Measurements from ENCODE around the gene FUCA2.
"Not testable (repeated sequence)": the region's sequence is repeated elsewhere in the genome, so short reads cannot be mapped to it uniquely, and the experiment has no call there.

The FUCA2 gene

DNA sequence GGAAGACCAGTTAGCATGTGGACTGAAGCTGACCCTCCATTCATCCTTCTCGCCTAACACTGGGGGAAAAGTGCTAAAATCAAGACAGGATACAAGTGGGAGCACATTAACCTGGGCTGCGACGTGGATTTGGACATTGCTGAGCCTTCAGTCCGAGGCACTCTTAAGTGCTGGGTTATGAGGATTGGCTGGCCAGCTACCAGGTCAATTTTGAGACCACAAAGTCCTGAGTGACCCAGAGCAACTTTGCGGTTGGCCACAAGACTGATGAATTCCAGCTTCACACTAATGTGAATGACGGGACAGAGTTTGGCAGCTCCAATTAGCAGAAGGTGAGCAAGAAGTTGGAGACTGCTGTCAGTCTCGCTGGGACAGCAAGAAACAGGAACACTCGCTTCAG is 20.7 kb downstream of the FUCA2 start:
- DNase-seq: no peak

DNA sequence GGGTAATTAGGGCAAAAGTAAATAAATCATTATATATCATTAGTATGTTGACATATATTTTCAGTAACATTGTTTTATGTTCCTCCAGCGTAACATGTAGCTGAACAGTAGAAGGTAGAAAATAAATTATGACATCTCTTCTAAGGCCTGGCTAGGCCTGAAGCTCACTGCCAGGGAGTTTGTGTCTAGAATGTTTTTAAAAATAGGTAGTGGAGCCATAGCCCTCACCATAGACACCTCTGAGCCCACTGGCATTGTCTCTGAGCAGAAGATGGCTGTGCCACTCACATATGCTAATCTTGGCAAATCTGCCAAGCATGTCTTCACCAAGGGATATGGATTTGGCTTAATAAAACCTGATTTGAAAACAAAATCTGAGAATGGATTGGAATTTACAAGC is 21.3 kb downstream of the FUCA2 start:
- DNase-seq: no peak

DNA sequence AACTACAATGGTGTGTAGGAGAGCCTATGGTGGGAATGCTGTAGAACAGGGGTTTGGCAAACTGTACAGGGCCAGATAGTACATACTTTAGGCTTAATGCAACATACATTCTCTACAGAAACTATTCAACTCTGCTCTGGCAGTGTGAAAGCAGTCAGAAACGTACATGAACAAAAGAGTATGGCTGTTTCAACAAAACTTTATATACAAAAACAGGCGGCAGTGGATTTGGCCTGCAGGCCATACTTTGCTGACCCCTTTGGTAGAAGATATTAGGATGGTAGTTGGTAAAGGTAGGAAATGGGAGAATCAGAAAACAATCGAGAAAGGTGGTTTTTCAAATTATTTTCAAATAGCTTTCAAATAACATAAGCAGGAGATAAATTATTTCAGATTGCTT is 24.8 kb downstream of the FUCA2 start:
- DNase-seq: no peak

DNA sequence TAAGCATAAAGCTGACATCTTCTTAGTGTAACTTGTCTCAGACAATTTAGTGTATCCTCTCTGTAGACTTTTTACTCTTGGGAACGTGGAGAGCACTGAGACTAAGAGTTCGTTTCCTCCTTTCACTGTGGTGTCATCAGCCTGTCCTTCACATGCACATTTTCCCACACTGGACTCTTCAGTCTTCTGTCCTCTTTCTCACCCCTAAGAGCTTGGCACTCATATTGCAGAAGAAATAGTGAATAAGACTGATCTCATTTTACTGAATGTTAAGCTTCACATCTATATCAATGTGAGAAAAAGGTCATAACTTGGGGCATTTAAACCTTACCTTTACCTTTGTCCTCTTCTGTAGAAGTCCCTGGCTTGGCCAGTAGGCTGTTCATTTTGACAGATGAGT is 25.6 kb downstream of the FUCA2 start:
- DNase-seq: no peak

DNA sequence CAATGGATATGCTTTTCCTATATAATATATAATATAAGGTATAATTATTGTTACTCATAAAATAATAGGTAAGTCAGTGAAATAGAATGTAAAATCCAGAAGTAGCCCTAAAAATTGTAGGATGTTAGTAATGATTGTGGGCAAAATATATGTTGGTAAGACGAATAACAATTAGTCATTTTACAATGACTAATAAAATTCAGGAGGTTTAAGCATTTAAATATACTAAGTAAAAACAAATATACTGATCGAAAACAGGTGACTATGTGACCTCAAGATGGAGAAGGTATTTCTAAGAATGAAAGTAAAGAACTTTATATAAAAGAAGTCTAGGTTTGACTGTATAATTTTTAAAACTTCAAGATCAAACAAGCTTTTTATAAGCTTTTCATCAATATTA is 28.9 kb downstream of the FUCA2 start:
- no peak for DNase-seq

DNA sequence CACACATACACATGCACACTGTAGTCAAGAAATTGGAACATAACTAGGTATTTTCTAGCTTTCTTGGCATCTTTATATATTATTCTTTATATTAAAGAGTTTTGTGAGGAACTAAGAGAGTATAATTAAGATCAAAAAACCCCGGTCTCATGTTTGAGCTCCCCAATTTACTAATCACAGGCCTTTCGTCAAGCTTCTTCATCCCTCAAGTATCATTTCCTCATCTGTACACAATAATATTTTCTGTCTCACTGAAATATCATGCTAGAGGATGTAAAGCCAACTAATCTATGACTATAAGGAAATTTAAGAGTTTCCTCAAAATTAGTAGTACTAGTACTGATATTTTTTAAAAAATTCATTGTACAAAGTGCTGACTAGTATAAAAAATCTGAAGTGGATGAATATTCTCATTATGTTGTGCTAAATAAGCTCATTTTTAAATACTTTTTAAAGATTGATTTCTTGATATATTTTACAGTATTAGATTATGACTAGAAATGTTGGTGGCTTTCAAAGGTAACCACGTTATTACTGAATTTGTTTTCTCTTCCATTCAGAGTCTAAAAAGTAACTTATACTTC is 32.9 kb downstream of the FUCA2 start:
- DNase-seq: no peak

DNA sequence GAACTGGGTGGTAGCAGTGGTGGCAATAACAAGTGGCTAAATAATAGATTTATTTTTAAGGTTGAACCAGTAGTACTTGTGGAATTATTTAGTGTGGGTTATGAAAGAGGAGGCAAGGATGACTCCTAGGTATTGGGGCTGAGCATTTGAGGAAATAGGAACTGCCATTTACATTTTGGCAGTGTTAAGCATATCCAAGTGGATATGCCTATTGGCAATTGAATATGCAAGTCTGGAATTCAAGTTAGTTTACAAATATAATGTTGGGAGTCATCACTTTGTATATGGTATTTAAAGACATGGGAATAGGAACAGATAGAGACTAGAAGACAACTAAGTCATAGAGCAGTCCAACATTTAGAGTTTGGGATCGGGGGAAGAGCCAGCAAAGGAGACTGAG is 35.0 kb downstream of the FUCA2 start:
- no peak for DNase-seq

DNA sequence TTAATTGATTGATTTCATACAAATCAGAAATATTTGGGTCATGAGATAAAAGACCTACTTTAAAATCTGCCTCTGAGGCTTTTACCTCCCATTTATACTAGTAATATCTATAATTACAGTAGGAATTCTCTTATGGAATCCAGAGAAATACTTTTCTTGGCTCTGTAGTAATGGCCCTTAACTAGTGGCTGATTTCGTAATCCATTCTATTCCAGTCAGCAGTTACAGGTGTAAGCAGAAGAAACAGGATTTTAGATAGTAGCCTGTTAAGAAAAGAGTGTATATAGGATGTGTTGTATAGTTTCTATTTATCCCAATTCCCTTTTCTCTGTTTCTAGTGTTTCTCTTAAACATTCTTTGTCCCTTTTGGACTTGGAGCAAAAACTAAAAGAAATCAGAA is 39.7 kb downstream of the FUCA2 start:
- no peak for DNase-seq

DNA sequence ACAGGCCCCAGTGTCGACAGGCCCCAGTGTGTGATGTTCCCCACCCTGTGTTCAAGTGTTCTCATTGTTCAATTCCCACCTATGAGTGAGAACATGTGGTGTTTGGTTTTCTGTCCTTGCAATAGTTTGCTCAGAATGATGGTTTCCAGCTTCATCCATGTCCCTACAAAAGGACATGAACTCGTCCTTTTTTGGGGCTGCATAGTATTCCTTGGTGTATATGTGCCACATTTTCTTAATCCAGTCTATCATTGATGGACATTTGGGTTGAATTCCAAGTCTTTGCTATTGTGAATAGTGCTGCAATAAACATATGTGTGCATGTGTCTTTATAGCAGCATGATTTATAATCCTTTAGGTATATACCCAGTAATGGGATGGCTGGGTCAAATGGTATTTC is 42.7 kb downstream of the FUCA2 start:
- not testable (repeated sequence) for DNase-seq

DNA sequence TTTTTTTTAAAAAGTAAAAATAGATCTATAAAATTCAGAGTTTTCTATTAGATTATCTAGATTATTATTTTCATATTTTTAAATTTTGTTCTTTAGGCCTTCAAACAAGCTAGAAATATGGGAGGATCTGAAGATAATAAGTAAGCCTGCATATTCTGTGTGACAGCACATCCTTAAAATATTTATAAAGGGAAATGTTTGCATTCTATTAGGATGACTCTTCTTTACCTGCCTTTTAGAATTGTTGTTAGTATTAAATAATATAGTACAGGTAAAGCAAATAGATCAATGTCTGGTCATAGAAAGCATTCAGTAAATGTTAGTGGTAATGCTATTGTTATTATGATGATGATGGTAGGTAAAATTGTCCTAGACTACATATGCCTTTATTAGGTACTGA is 43.5 kb downstream of the FUCA2 start:
- no peak for DNase-seq

DNA sequence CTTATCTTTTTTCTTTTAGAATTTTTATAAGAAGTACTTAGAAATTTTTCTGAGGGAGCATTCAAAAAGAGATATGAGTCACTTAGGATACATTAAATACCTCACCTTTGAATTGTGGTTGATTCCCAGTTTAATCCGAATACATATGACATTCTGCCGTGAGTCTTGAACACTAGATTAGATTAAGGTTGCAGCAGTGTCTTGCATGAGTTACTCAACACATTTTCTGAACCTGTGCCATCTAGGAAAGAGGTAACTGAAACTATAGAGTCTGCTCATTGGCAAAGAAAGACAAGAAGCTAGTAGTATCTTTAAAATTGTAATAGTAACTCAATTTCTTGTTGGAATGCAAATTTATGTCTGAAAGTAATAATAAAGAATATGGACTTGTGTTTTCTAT is 46.0 kb downstream of the FUCA2 start:
- no peak for DNase-seq

DNA sequence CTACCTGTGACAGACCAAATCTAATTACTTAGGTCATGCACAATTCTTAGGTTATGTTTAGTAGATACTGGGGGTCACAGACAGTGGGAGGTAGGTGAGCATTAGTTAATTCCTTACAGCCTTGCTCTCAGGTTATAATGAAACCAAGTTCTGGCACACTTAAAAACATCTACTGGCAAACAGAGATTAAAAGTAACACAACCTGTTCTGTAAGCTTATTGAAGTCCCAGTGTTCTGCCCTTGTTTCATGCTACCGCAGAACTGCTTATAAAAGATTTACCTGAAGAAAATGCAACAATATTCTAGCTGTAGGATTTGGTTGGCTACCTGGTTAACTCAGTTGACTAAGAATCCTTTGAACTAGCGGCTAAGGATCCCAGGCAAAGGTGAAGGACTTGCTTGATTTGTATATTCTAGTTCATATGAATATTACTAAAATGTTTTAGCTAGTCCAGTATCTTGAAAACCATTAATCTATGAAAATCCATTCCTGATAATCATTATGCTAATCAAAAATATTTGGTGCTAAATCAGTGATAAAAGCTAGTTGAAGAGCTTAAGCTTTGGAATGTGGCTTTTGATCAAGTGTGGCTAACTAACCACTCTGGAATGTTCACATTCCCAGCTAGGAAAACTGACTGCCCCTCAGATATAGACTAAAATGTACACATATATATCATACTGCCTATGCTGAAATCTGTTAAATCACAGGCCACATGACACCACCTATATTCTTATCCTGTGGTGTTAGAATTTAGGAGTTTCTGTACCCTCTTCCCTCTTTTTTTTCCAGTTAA is 53.8 kb downstream of the FUCA2 start:
- no peak for DNase-seq

DNA sequence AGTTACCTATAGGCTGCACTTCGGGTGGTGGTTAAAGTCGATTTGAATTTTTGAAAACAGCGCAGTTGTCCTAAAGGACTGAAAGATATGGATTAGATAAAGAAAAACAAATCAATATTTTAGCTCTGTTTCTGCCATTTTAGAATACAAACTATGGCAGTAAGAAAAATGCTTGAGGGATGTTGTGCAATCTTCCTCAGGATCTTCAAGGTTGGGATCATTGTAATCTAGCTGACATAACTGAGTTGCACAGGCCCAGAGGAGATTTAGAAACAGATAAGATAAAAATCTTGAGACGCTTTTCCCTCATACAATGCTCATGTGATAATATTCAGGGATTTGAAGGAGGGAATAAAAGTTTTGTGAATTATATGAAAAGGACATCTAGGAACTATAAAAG is 60.0 kb downstream of the FUCA2 start:
- no peak for DNase-seq

DNA sequence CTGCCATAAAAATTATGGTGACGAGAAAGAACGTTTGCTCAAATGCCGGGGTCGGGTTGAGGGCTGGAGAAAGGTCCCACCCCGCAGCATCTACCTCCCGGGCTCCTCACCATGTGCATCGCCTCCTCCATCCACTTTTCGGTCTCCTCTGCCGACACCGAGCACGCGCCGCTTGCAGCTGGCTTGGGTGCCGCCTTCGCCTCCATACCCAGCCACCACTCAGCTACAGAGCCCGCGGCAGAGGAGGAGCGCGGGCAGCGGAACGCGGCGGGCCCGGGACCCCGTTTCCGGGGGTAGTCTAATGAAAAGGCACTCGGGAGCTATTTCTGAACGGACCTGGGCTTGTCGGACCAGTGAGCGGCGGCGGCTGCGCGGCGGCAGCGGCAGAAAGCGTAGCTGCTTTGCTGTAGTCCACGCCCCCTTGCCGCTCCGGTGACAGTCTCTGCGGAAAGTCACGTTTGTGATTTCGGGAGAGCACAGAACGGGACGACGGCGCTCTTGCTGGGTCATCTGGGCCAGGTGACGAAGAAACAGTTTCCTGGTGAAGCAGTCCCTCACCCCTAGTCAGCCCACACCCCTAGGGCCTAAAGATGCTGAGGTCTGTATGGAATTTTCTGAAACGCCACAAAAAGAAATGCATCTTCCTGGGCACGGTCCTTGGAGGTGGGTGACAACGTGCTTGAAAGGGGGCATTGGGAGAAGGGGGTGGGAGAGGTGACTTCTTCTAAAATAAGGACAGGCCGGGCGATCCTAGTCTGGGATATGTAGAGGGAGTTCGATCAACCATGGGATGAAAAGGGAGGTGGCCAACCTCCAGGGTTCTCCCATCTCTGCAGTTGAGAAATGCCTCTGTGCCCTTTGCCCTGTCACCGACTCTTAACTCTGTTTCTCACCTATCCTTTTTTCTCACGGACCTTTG is 60.8 kb downstream of the FUCA2 start, which contains the start of the genes ADAT2 and PEX3:
ADAT2 (minus strand) TSS at position 243 of the 919 bp plus-strand sequence; CDS start at position 206, 37 bp downstream.
PEX3 (plus strand) TSS at position 353 of the 919 bp plus-strand sequence; CDS start at position 591, 238 bp downstream.
- DNase-seq: peak; percentile 87

DNA sequence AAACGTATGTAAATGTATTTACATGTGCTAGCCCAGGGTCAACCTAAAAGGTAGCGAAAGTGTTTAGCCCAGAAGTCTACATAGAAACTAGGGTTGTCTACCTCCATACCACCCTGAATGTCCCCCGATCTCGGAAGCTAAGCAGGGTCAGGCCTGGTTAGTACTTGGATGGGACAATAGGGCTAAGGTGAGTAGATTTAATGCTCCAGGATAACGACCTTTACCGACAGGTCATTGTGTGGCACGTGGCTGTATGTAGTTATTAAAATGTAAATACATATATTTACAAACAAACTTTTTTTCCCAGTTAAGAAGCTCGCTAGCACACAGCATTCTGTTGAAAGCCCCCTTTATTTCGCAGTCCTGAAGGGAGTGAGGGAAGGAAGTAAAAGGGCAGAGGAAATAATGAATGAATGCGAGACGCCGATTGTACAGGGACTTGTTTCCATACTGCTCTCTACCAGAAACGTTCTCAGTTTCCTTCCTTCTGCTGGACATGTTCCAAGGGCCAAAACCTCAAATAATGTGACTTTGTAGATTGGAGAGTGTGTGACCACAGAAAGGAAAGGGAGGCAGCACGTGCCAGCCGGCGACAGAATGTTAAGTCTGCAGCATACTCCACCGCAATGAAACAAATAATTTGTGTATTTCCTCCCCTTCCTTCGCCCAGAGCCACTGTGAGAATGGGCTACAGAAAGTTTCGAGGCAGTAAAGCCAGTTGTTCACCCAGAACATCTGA is 61.6 kb downstream of the FUCA2 start:
- no peak for DNase-seq

DNA sequence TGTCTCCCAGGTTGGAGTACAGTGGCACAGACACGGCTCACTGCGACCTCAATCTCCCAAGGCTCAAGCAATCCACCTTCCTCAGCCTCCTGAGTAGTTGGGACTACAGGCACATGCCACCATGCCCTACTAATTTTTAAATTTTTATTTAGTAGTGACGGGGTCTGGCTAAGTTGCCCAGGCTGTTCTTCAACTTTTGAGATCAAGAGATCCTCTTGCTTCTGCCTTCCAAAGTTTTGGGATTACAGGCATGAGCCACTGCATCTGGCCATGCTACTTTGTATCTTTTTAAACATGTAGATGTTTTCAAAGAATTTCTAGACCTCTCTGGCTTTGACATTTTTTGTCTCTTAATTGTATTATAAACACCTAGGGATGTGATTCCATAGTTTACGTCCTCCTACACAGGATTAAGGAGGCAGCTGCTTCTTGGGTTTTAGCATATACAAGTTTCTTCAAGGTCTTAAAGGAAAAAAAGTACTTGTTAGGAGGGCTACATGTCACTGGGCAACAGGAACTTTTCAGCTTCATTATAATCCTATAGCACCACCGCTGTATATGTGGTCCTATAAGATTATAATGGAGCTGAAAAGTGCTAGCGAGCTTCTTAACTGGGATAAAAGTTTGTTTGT is 62.3 kb downstream of the FUCA2 start:
- DNase-seq: no peak

DNA sequence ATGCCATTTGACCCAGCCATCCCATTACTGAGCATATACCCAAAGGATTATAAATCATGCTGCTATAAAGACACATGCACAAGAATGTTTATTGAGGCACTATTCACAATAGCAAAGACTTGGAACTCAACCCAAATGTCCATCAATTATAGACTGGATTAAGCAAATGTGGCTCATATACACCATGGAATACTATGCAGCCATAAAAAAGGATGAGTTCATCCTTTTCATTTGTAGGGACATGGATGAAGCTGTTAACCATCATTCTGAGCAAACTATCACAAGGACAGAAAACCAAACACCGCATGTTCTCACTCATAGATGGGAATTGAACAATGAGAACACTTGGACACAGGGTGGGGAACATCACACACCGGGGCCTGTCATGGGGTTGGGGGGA is 63.7 kb downstream of the FUCA2 start:
- not testable (repeated sequence) for DNase-seq

Measured in NK-92 treated with Interleukin-12 subunit alpha and Interleukin-12 subunit beta, amount 100 ng/mL, for 24 hours (cell line).